Upper lobe of left lung (tissue), 6 donors: ENCODE data around the gene MPZL1. TPM values are rescaled to one million over a fixed set of nuclear protein-coding genes. Genes with fewer than 3 reads are reported as not detected.

Source experiments
- ATAC-seq, 2 donors: fragments of 200-7000 bp; cut with Tn5 transposase; one replicate each; pipeline ENCODE4 v1.9.1; 2022; ENCODE audit warnings: mild to moderate bottlenecking in 2 of 2, moderate library complexity in 2 of 2; ENCODE audit not compliant: low FRiP score in 2 of 2
- DNase-seq, 2 donors: peaks; one replicate each; pipeline ENCODE4 v3.0.0-alpha.2; 2019 to 2020
- H3K27ac ChIP-seq, 4 donors: fragments of 200-600 bp; sonication (generic); one replicate each; pipeline ENCODE4 v1.5.1; 2016 to 2019
- H3K27me3 ChIP-seq, 4 donors: fragments of 200-600 bp; sonication (generic); one replicate each; pipeline ENCODE4 v1.5.1; 2017 to 2019
- H3K36me3 ChIP-seq, 4 donors: fragments of 200-600 bp; sonication (generic); one replicate each; pipeline ENCODE4 v1.5.1; 2016 to 2019
- H3K4me1 ChIP-seq, 4 donors: fragments of 200-600 bp; sonication (generic); one replicate each; pipeline ENCODE4 v1.5.1; 2018 to 2019
- H3K4me3 ChIP-seq, 4 donors: fragments of 200-600 bp; sonication (generic); one replicate each; pipeline ENCODE4 v1.5.1; 2017 to 2019; ENCODE audit warnings: mild to moderate bottlenecking in 2 of 4, moderate library complexity in 1 of 4
- H3K9me3 ChIP-seq, 4 donors: fragments of 200-600 bp; sonication (generic); one replicate each; pipeline ENCODE4 v1.5.1; 2018 to 2019
- EP300 ChIP-seq, 4 donors: sonication (generic); formaldehyde crosslinking; IDR thresholded peaks; one replicate each; pipeline ENCODE4 v1.5.1; 2017; ENCODE audit warnings: antibody characterized with exemption in 4 of 4, control low read depth in 2 of 4
- POLR2A ChIP-seq, 4 donors: fragments of 450-650 bp; IDR thresholded peaks; one replicate each; pipeline ENCODE4 v1.5.1; 2016 to 2017; ENCODE audit warnings: antibody characterized with exemption in 4 of 4, mild to moderate bottlenecking in 2 of 4
- POLR2AphosphoS5 ChIP-seq, 2 donors: sonication (generic); formaldehyde crosslinking; IDR thresholded peaks; one replicate each; pipeline ENCODE4 v1.5.1; 2017; ENCODE audit warnings: antibody characterized with exemption in 2 of 2
- WGBS, 2 donors: methylation state at CpG; one replicate each; pipeline ENCODE4 v1.1.5; 2017 to 2018; 5-methylcytosine and 5-hydroxymethylcytosine counted together
- total RNA-seq, 6 donors: library from RNA; depleted of rRNA in 4 of 6; stranded (reverse); fragments of >200 nt in 4 of 6; gene quantifications; one replicate each; pipeline versions ENCODE4 v1.1.0 to v1.2.1, GENCODE V29; 2016 to 2021
- TF ChIP-seq, protein P1 (sequence below), 6 experiments: fragments of 450-650 bp in 4 of 6; fragments of 200-600 bp in 2 of 6; sonication (generic) in 2 of 6; IDR thresholded peaks; one replicate each; pipeline ENCODE4 v1.5.1; 2016 to 2019; ENCODE audit warnings: antibody characterized with exemption in 6 of 6
- donor health status: DM: no; HTN: no; CAD: no; lungs with moderate emphysema.
- donor health status: DM: no; HTN: yes; CAD: no; lungs with severe emphysema.

The MPZL1 gene
- total RNA-seq, 6 donors from 2014 or later = 28.3 to 80.6 (median 65.4) TPM

DNA sequence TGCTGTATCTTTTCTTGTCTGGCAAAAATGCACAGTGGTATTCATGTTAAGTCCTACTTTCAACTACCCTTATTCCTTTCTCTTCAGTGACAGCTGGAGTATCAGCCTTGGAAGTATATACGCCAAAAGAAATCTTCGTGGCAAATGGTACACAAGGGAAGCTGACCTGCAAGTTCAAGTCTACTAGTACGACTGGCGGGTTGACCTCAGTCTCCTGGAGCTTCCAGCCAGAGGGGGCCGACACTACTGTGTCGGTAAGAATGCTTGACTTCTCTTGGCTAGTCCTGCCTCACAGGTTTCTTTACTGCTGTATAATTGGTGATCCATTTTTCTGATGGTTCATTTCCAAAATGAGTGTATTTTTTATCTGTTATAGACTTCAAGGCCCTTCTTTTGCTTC is 43.7 kb downstream of the MPZL1 start:
- H3K27ac ChIP-seq = no peak overlapping the region
- ATAC-seq (no peak), DNase-seq (no peak)
- peaks cover 0 to 28% (median 1%) of the 10 kb centered on the region in 4 donors for H3K36me3 ChIP-seq
- H3K9me3 ChIP-seq = no peaks in the 10 kb centered on the region
- no peak overlapping the region for H3K4me3 ChIP-seq
- TF ChIP-seq, protein P1, sequence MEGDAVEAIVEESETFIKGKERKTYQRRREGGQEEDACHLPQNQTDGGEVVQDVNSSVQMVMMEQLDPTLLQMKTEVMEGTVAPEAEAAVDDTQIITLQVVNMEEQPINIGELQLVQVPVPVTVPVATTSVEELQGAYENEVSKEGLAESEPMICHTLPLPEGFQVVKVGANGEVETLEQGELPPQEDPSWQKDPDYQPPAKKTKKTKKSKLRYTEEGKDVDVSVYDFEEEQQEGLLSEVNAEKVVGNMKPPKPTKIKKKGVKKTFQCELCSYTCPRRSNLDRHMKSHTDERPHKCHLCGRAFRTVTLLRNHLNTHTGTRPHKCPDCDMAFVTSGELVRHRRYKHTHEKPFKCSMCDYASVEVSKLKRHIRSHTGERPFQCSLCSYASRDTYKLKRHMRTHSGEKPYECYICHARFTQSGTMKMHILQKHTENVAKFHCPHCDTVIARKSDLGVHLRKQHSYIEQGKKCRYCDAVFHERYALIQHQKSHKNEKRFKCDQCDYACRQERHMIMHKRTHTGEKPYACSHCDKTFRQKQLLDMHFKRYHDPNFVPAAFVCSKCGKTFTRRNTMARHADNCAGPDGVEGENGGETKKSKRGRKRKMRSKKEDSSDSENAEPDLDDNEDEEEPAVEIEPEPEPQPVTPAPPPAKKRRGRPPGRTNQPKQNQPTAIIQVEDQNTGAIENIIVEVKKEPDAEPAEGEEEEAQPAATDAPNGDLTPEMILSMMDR (IDR thresholded peaks at IDR 0.05) = no peak
- no peak for TF ChIP-seq POLR2AphosphoS5 (IDR thresholded peaks at IDR 0.05)
- no peak for TF ChIP-seq EP300 (IDR thresholded peaks at IDR 0.05)
- no peak for TF ChIP-seq POLR2A (IDR thresholded peaks at IDR 0.05)
- peaks cover 0 to 5% (median 2%) of the 10 kb centered on the region in 4 donors for H3K4me1 ChIP-seq
- H3K27me3 ChIP-seq = no peaks in the 10 kb centered on the region
- WGBS, 2 donors = 90 to 98% methylated on average over 6 of the region's 6 CpGs

DNA sequence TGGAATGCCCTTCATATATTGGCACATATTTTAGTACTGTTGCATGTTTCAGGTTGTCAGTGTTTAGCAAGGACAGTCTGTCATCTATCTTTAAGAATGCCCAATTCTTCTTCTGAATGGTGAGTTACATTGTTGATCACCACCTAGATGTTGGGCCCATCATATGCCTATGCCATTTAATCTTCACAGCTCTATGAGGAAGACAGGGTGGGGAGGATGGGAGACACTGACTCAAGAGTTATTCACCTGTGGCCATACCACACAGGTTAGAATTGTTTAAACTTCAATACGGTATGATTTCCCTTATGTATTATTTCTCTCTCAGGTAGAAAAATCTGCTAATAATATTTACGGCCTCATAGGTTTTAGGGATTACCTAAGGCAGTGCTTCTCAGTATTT is 44.8 kb downstream of the MPZL1 start:
- no peak for ATAC-seq
- DNase-seq = no peak
- Histone ChIP-seq H3K36me3 (peaks cover 0 to 31% (median 1%) of the 10 kb centered on the region in 4 donors), H3K4me3 (no peak overlapping the region), H3K27me3 (no peaks in the 10 kb centered on the region), H3K9me3 (no peaks in the 10 kb centered on the region), H3K27ac (no peak overlapping the region), H3K4me1 (peaks cover 0 to 5% (median 2%) of the 10 kb centered on the region in 4 donors)
- WGBS, 2 donors = 94 to 96% methylated on average over 2 of the region's 2 CpGs
- TF ChIP-seq EP300 (IDR thresholded peaks at IDR 0.05) = no peak
- TF ChIP-seq POLR2A (IDR thresholded peaks at IDR 0.05) = no peak
- no peak for TF ChIP-seq POLR2AphosphoS5 (IDR thresholded peaks at IDR 0.05)
- TF ChIP-seq, protein P1 (IDR thresholded peaks at IDR 0.05) = no peak

DNA sequence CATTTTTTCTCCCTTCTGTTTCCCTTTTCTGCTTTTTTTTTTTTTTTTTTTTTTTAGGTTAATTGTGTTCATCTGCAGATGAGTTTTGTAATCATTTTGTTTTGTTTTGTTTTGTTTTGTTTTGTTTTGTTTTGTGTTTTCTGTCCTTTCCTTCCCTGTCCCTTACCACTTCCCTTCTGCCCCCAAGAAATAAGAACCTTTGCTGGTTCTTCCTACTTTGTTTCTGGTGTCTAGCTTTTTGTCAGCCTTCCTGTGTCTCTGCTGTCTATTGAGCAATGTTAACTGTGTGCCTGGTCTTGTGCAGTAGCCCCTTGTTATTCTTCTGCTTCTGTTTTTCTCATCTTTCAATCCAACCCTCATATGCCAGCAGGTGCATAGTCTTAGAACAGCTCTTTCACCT is 46.0 kb downstream of the MPZL1 start:
- H3K9me3 ChIP-seq = no peaks in the 10 kb centered on the region
- H3K36me3 ChIP-seq = peaks cover 0 to 41% (median 3%) of the 10 kb centered on the region in 4 donors
- peaks cover 0 to 5% (median 2%) of the 10 kb centered on the region in 4 donors for H3K4me1 ChIP-seq
- H3K4me3 ChIP-seq = no peak overlapping the region
- no peaks in the 10 kb centered on the region for H3K27me3 ChIP-seq
- no peak for DNase-seq
- ATAC-seq = peak in 1 of 2 donors; percentile 42
- H3K27ac ChIP-seq = no peak overlapping the region
- TF ChIP-seq EP300 (IDR thresholded peaks at IDR 0.05) (no peak), POLR2A (IDR thresholded peaks at IDR 0.05) (no peak), POLR2AphosphoS5 (IDR thresholded peaks at IDR 0.05) (no peak)
- TF ChIP-seq, protein P1 (IDR thresholded peaks at IDR 0.05) = no peak

DNA sequence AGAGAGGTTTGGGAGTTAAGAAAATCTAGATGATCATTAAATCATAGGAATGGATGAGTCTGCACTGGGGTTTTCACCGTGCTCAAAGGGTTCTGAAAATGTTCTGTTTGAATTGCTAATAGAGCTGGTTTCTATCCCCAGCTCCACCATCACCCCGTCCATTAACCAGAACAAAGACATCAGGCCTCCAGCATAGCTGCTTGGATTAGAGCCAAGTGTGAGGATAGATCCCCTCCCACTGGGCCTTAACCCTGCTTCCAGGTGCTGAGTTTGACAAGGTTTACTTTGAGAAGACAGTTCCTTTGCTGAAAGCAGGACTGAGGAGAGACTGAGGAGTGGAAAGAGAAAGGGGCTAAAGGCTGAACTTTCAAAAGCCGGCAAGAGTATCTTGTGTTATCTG is 48.3 kb downstream of the MPZL1 start:
- H3K27ac ChIP-seq = no peak overlapping the region
- peaks cover 0 to 5% (median 0%) of the 10 kb centered on the region in 4 donors for H3K4me1 ChIP-seq
- no peaks in the 10 kb centered on the region for H3K27me3 ChIP-seq
- TF ChIP-seq EP300 (IDR thresholded peaks at IDR 0.05) (no peak), POLR2AphosphoS5 (IDR thresholded peaks at IDR 0.05) (no peak), POLR2A (IDR thresholded peaks at IDR 0.05) (no peak)
- TF ChIP-seq, protein P1 (IDR thresholded peaks at IDR 0.05) = no peak
- H3K9me3 ChIP-seq = no peaks in the 10 kb centered on the region
- no peak for ATAC-seq
- no peak overlapping the region for H3K4me3 ChIP-seq
- peaks cover 0 to 50% (median 5%) of the 10 kb centered on the region in 4 donors for H3K36me3 ChIP-seq
- DNase-seq = no peak
- 95 to 96% methylated on average over 3 of the region's 3 CpGs for WGBS, 2 donors

DNA sequence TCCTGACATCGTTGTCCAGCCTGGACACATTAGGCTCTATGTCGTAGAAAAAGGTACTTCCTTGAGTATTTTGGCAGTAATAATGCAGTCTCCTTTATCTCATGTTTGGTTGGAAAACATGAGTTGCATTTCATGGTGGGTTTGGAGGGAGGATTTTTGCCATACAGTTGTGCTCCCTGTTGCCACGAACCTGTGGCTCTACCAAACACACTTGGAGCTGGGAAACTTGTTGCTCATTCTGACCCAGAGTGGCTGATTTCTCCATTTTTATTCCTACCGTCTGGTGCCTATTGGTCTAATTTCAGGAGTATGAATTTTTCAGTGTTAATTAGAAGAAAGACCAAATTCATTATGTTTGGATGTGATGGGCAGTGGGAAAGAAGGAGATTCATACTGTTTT is 50.7 kb downstream of the MPZL1 start:
- TF ChIP-seq POLR2A (IDR thresholded peaks at IDR 0.05) = no peak
- TF ChIP-seq, protein P1 (IDR thresholded peaks at IDR 0.05) = no peak
- no peak for TF ChIP-seq EP300 (IDR thresholded peaks at IDR 0.05)
- TF ChIP-seq POLR2AphosphoS5 (IDR thresholded peaks at IDR 0.05) = no peak
- H3K27me3 ChIP-seq = no peaks in the 10 kb centered on the region
- DNase-seq = no peak
- H3K9me3 ChIP-seq = no peaks in the 10 kb centered on the region
- no peaks in the 10 kb centered on the region for H3K4me1 ChIP-seq
- no peak overlapping the region for H3K27ac ChIP-seq
- peaks cover 0 to 50% (median 5%) of the 10 kb centered on the region in 4 donors for H3K36me3 ChIP-seq
- no peak for ATAC-seq
- 85 to 94% methylated on average over 4 of the region's 4 CpGs for WGBS, 2 donors
- H3K4me3 ChIP-seq = no peak overlapping the region
